H1 (cell line): ENCODE data around the gene TBKBP1. TPM values are rescaled to one million over a fixed set of nuclear protein-coding genes. Genes with fewer than 3 reads are reported as not detected.

Source experiments
- CTCF ChIA-PET: fragments of 300-600 bp; sonication (Branson Sonifier 250); formaldehyde crosslinking; loops from one replicate; lab custom pipeline; 2021; ENCODE audit not compliant: partially characterized antibody; lab: Charles Lee
- POLR2A ChIA-PET: fragments of 300-600 bp; sonication (Branson Sonifier 250); formaldehyde crosslinking; loops from one replicate; lab custom pipeline; 2021; ENCODE audit warnings: inconsistent platforms; ENCODE audit not compliant: partially characterized antibody; lab: Charles Lee
- DNase-seq, 2 experiments: peaks; one replicate each; pipeline versions ENCODE4 v3.0.0 to v3.0.0-alpha.2; 2010 to 2022; ENCODE audit warnings: low spot score in 2 of 2, low read depth in 1 of 2, mixed read lengths in 1 of 2
- FAIRE-seq: peaks from 2 replicates; lab custom pipeline; 2011; peaks lifted over from hg19 to GRCh38; lab: Jason Lieb, UNC
- H2AFZ ChIP-seq: 2 replicates; pipeline ENCODE4 v1.8.1; 2012; ENCODE audit warnings: low read length, inconsistent platforms
- H2AK5ac ChIP-seq: 2 replicates; pipeline ENCODE4 v1.6.1; 2013; ENCODE audit warnings: low read depth, low read length
- H2BK120ac ChIP-seq: replicated peaks from 2 replicates; pipeline ENCODE3; 2013; ENCODE audit warnings: low read depth, low read length, inconsistent platforms
- H2BK12ac ChIP-seq: 2 replicates; pipeline ENCODE4 v1.6.1; 2013; ENCODE audit warnings: low read depth, low read length
- H2BK15ac ChIP-seq: 2 replicates; pipeline ENCODE4 v1.6.1; 2013; ENCODE audit warnings: low read length
- H2BK20ac ChIP-seq: 2 replicates; pipeline ENCODE4 v1.6.1; 2013; ENCODE audit warnings: low read length
- H2BK5ac ChIP-seq: 2 replicates; pipeline ENCODE4 v1.6.1; 2013; ENCODE audit warnings: low read depth, low read length
- H3K14ac ChIP-seq: 2 replicates; pipeline ENCODE4 v1.6.1; 2013; ENCODE audit warnings: inconsistent platforms; ENCODE audit not compliant: insufficient read length
- H3K18ac ChIP-seq: 2 replicates; pipeline ENCODE4 v1.6.1; 2013; ENCODE audit warnings: low read length; ENCODE audit errors: extremely low read depth
- H3K23ac ChIP-seq: 2 replicates; pipeline ENCODE4 v1.6.1; 2013; ENCODE audit warnings: inconsistent platforms; ENCODE audit not compliant: insufficient read length
- H3K23me2 ChIP-seq: 2 replicates; pipeline ENCODE4 v1.6.1; 2013; ENCODE audit warnings: low read depth, low read length
- H3K27ac ChIP-seq: 2 replicates; pipeline ENCODE4 v1.6.1; 2011; ENCODE audit warnings: low read depth, low read length, inconsistent platforms
- H3K27me3 ChIP-seq, 4 experiments: replicated peaks in 1 of 4; 1 replicate in 1 of 4; 2 replicates in 3 of 4; pipeline versions ENCODE4 v1.6.1 to v1.8.1; 2011 to 2013; ENCODE audit warnings: low read length in 3 of 4, mild to moderate bottlenecking in 3 of 4, inconsistent platforms in 2 of 4, mixed read lengths in 2 of 4, moderate library complexity in 1 of 4; ENCODE audit not compliant: control insufficient read depth in 3 of 4, insufficient read depth in 3 of 4; ENCODE audit errors: extremely low read depth in 1 of 4
- H3K36me3 ChIP-seq, 4 experiments: 2 replicates each; pipeline versions ENCODE4 v1.6.1 to v1.8.1; 2011 to 2013; ENCODE audit warnings: mild to moderate bottlenecking in 4 of 4, low read length in 3 of 4, moderate library complexity in 2 of 4, control low read depth in 1 of 4, inconsistent platforms in 1 of 4; ENCODE audit not compliant: insufficient read depth in 4 of 4, control insufficient read depth in 2 of 4
- H3K4ac ChIP-seq: replicated peaks from 2 replicates; pipeline ENCODE3; 2013; ENCODE audit warnings: low read length, low read depth, mixed read lengths, inconsistent platforms; ENCODE audit not compliant: insufficient read length
- H3K4me1 ChIP-seq, 4 experiments: replicated peaks in 1 of 4; 1 replicate in 1 of 4; 2 replicates in 3 of 4; pipeline versions ENCODE4 v1.6.1 to v1.8.1; 2011 to 2013; ENCODE audit warnings: low read length in 3 of 4, inconsistent platforms in 2 of 4, mixed read lengths in 1 of 4; ENCODE audit not compliant: insufficient read depth in 4 of 4, control insufficient read depth in 3 of 4
- H3K4me2 ChIP-seq, 2 experiments: 2 replicates each; pipeline versions ENCODE4 v1.6.1 to v1.8.1; 2011 to 2013; ENCODE audit warnings: low read depth in 2 of 2, low read length in 2 of 2, control low read depth in 1 of 2, inconsistent platforms in 1 of 2, mild to moderate bottlenecking in 1 of 2; ENCODE audit not compliant: insufficient read depth in 1 of 2
- H3K4me3 ChIP-seq, 4 experiments: fragments of 200-600, 300-600 bp in 1 of 4; sonication (generic), shearing (Covaris generic), sonication (Bioruptor Twin) in 1 of 4; 2 replicates each; pipeline versions ENCODE4 v1.5.1 to v1.8.1; 2011 to 2016; ENCODE audit warnings: low read length in 4 of 4, low read depth in 3 of 4, control low read depth in 2 of 4, inconsistent platforms in 2 of 4, mild to moderate bottlenecking in 2 of 4, mixed read lengths in 1 of 4, moderate library complexity in 1 of 4; ENCODE audit not compliant: insufficient read depth in 2 of 4; ENCODE audit errors: extremely low read depth in 1 of 4
- H3K56ac ChIP-seq: replicated peaks from 2 replicates; pipeline ENCODE3; 2013; ENCODE audit warnings: low read depth, mild to moderate bottlenecking, mixed read lengths, low read length, inconsistent platforms; ENCODE audit not compliant: insufficient read length
- H3K79me1 ChIP-seq: 2 replicates; pipeline ENCODE4 v1.6.1; 2013; ENCODE audit warnings: low read depth, low read length, control low read depth
- H3K79me2 ChIP-seq, 2 experiments: 2 replicates each; pipeline versions ENCODE4 v1.6.1 to v1.8.1; 2012 to 2013; ENCODE audit warnings: low read length in 2 of 2, mild to moderate bottlenecking in 2 of 2, inconsistent platforms in 1 of 2; ENCODE audit not compliant: insufficient read depth in 2 of 2, control insufficient read depth in 1 of 2
- H3K9ac ChIP-seq, 4 experiments: replicated peaks in 1 of 4; 1 replicate in 1 of 4; 2 replicates in 3 of 4; pipeline versions ENCODE4 v1.6.1 to v1.8.1; 2011 to 2013; ENCODE audit warnings: low read depth in 3 of 4, low read length in 3 of 4, control low read depth in 2 of 4, mild to moderate bottlenecking in 2 of 4, moderate library complexity in 2 of 4, inconsistent platforms in 1 of 4; ENCODE audit errors: extremely low read depth in 1 of 4
- H3K9me3 ChIP-seq, 2 experiments: 2 replicates each; pipeline versions ENCODE4 v1.6.1 to v1.8.1; 2012 to 2013; ENCODE audit warnings: mild to moderate bottlenecking in 2 of 2, moderate library complexity in 2 of 2, control low read depth in 1 of 2, inconsistent platforms in 1 of 2, low read depth in 1 of 2, low read length in 1 of 2, mixed read lengths in 1 of 2; ENCODE audit not compliant: insufficient read depth in 2 of 2
- H4K20me1 ChIP-seq, 2 experiments: replicated peaks in 1 of 2; 2 replicates each; pipeline versions ENCODE3 to v1.8.1; 2011 to 2013; ENCODE audit warnings: inconsistent platforms in 2 of 2, low read length in 2 of 2, mild to moderate bottlenecking in 1 of 2; ENCODE audit not compliant: insufficient read depth in 2 of 2, control insufficient read depth in 1 of 2
- H4K5ac ChIP-seq: 2 replicates; pipeline ENCODE4 v1.6.1; 2013; ENCODE audit warnings: low read length, low read depth, mixed read lengths, inconsistent platforms; ENCODE audit not compliant: insufficient read length
- H4K8ac ChIP-seq: 2 replicates; pipeline ENCODE4 v1.8.0; 2013; ENCODE audit warnings: mild to moderate bottlenecking, moderate library complexity, low read length, inconsistent platforms; ENCODE audit not compliant: insufficient read depth; ENCODE audit errors: extremely low read depth
- H4K91ac ChIP-seq: replicated peaks from 2 replicates; pipeline ENCODE3; 2013; ENCODE audit warnings: low read length, mixed read lengths, inconsistent platforms; ENCODE audit not compliant: insufficient read length
- CHD1 ChIP-seq: IDR thresholded peaks from 2 replicates; pipeline ENCODE4 v1.6.1; 2012; ENCODE audit warnings: low read depth, low read length, improper control_type of control experiment
- EP300 ChIP-seq, 2 experiments: IDR thresholded peaks; 1 replicate in 1 of 2; 2 replicates in 1 of 2; pipeline ENCODE4 v1.6.1; 2011 to 2012; ENCODE audit warnings: low read depth in 2 of 2, low read length in 2 of 2, mild to moderate bottlenecking in 2 of 2, borderline replicate concordance in 1 of 2, inconsistent platforms in 1 of 2, moderate library complexity in 1 of 2
- EZH2 ChIP-seq: fragments of 200-600 bp; sonication (generic); IDR thresholded peaks from 2 replicates; pipeline ENCODE4 v1.7.1; 2012; ENCODE audit warnings: low read depth, mild to moderate bottlenecking, moderate library complexity, low read length, inconsistent platforms; ENCODE audit not compliant: severe bottlenecking
- HDAC2 ChIP-seq, 2 experiments: fragments of 300-600 bp in 1 of 2; sonication (generic) in 1 of 2; IDR thresholded peaks; 2 replicates each; pipeline ENCODE4 v1.6.1; 2011 to 2012; ENCODE audit warnings: low read depth in 2 of 2, low read length in 2 of 2, mild to moderate bottlenecking in 2 of 2, moderate library complexity in 2 of 2, borderline replicate concordance in 1 of 2, inconsistent platforms in 1 of 2
- KDM5A ChIP-seq: fragments of 200-600 bp; IDR thresholded peaks from 2 replicates; pipeline ENCODE4 v1.7.1; 2012; ENCODE audit warnings: mild to moderate bottlenecking, low read length, inconsistent platforms, mixed read lengths
- MAX ChIP-seq: IDR thresholded peaks from 2 replicates; pipeline ENCODE4 v1.6.1; 2012; ENCODE audit warnings: inconsistent platforms
- NRF1 ChIP-seq: IDR thresholded peaks from 2 replicates; pipeline ENCODE4 v1.6.1; 2011; ENCODE audit warnings: mild to moderate bottlenecking, low read depth, low read length, improper control_type of control experiment
- SIRT6 ChIP-seq: IDR thresholded peaks from one replicate; pipeline ENCODE4 v1.7.1; 2012; ENCODE audit warnings: low read length, inconsistent platforms
- SP1 ChIP-seq: IDR thresholded peaks from 2 replicates; pipeline ENCODE4 v1.6.1; 2011; ENCODE audit warnings: low read depth, low read length
- TEAD4 ChIP-seq: IDR thresholded peaks from 2 replicates; pipeline ENCODE4 v1.6.1; 2012; ENCODE audit warnings: low read depth, low read length, inconsistent platforms, mixed read lengths
- USF2 ChIP-seq: IDR thresholded peaks from 2 replicates; pipeline ENCODE4 v1.6.1; 2011; ENCODE audit warnings: low read length, improper control_type of control experiment
- YY1 ChIP-seq: IDR thresholded peaks from 2 replicates; pipeline ENCODE4 v1.6.1; 2011; ENCODE audit warnings: low read depth, mild to moderate bottlenecking, low read length
- WGBS, 2 experiments: shearing (Covaris generic) in 1 of 2; methylation state at CpG; one replicate each; pipeline versions ENCODE4 v1.1.6 to v1.1.7; 2013 to 2015; ENCODE audit warnings: low lambda C conversion rate in 2 of 2, mixed read lengths in 2 of 2, inconsistent platforms in 1 of 2, low coverage in 1 of 2, missing lambda C conversion rate in 1 of 2; ENCODE audit not compliant: insufficient replicate concordance in 2 of 2, insufficient coverage in 1 of 2, insufficient read length in 1 of 2; ENCODE audit errors: extremely low coverage in 1 of 2, missing lambda C conversion rate in 1 of 2; 5-methylcytosine and 5-hydroxymethylcytosine counted together
- polyA plus RNA-seq, 7 experiments: library from polyadenylated mRNA; depleted of rRNA in 3 of 7; stranded (reverse) in 5 of 7; unstranded in 2 of 7; fragments of >200 nt in 5 of 7; fragments of 200-250 nt in 2 of 7; gene quantifications; 1 replicate in 5 of 7; 2 replicates in 1 of 7; 4 replicates in 1 of 7; pipeline versions ENCODE4 v1.2.1 to v1.2.3, GENCODE V29; 2011 to 2013; ENCODE audit warnings: missing spikeins in 2 of 7, mixed read lengths in 2 of 7
- total RNA-seq: library from RNA; stranded (reverse); fragmentation: NEBNext Ultra II Directional; extraction: Animal tissue kit (Norgen Biotek cat#: 25700); gene quantifications from 2 replicates; pipeline ENCODE4 v1.2.1, GENCODE V29; 2021

TBKBP1 gene
- total and polyA plus RNA-seq, 2 of the 8 experiments (the other 6 are each of a cell fraction or from before 2014, with no cell fraction given) = 6.3 to 15.1 TPM

DNA sequence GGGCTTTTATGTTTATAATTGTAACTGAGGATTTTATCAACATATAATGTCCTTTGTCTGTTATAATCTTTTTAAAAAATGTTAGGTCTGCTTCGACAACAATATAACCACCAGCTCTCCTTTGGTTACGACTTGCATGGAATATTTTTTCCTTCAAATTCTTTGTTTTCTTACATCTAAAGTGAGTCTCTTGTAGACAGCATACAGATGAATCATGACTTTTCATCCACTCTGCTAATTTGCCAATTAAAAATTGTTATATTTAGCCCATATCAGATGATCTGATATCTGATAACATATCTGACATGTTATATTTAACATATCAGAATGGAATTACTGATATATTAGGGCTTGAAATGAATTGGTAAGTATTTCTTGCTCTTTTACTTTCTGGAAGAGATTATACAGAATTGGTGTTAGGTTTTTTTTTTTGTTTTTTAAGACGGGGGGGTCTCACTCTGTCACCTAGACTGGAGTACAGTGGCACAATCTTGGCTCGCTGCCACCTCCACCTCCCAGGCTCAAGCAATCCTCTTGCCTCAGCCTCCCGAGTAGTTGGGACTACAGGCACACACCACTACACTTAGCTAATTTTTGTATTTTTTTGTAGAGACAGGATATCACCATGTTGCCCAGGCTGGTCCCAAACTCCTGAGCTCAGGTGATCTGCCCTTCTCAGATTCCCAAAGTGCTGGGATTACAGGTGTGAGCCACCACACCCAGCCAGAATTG is 66.6 kb downstream of the TBKBP1 start:
- no peaks in the 10 kb centered on the region for H4K20me1 ChIP-seq
- WGBS, 2 experiments = 77% methylated on average over 5 of the region's 5 CpGs; no CpG with 5 or more reads in 1 of the 2 experiments
- ChIA-PET CTCF (interaction anchor here (0.6 to 1.8 kb wide), 4 partner anchors 15 to 159 kb away, joined by 3 to 4 read pairs (median 3); no protein-coding TSS in a partner anchor), POLR2A (no interaction called here)
- no peak overlapping the region for H3K27ac ChIP-seq
- no peaks in the 10 kb centered on the region for H3K79me2 ChIP-seq
- H3K36me3 ChIP-seq = no peaks in the 10 kb centered on the region
- no peak overlapping the region for H3K18ac ChIP-seq
- H3K23ac ChIP-seq = no peak overlapping the region
- no peak overlapping the region for H2BK12ac ChIP-seq
- H3K4me2 ChIP-seq = no peak overlapping the region
- no peaks in the 10 kb centered on the region; a peak in 1 of 4 replicates for H3K9me3 ChIP-seq
- H2AFZ ChIP-seq = no peak overlapping the region
- H4K5ac ChIP-seq = no peak overlapping the region
- H3K14ac ChIP-seq = no peak overlapping the region
- no peak overlapping the region for H3K4me3 ChIP-seq
- no peak overlapping the region for H4K8ac ChIP-seq
- FAIRE-seq (no peak), DNase-seq (no peak)
- H3K79me1 ChIP-seq = no peaks in the 10 kb centered on the region
- no peak overlapping the region for H2BK15ac ChIP-seq
- H3K9ac ChIP-seq = no peak overlapping the region
- H3K4ac ChIP-seq = no peak overlapping the region
- no peaks in the 10 kb centered on the region for H3K23me2 ChIP-seq
- H3K4me1 ChIP-seq = no peaks in the 10 kb centered on the region
- H2BK20ac ChIP-seq = no peak overlapping the region
- H2BK120ac ChIP-seq = no peak overlapping the region
- H2BK5ac ChIP-seq = no peak overlapping the region
- H3K27me3 ChIP-seq = no peaks in the 10 kb centered on the region
- H2AK5ac ChIP-seq = no peak overlapping the region
- H3K56ac ChIP-seq = no peak overlapping the region
- H4K91ac ChIP-seq = no peak overlapping the region
- TF ChIP-seq CHD1 (no peak), SIRT6 (no peak), MAX (no peak), EZH2 (no peak), SP1 (no peak), NRF1 (no peak), EP300 (IDR thresholded peaks at IDR 0.05; ENCODE audit: borderline replicate concordance in 1 of 2, low read depth in 2 of 2, low read length in 2 of 2) (no peak), TEAD4 (no peak), HDAC2 (IDR thresholded peaks at IDR 0.05; ENCODE audit: borderline replicate concordance in 1 of 2, low read depth in 2 of 2, low read length in 2 of 2) (no peak), KDM5A (no peak), USF2 (no peak), YY1 (no peak)
